WTC11 (cell line): ENCODE measurements around the gene NCMAP. TPM values are rescaled to one million over a fixed set of nuclear protein-coding genes. Genes with fewer than 3 reads are reported as not detected.

ENCODE experiments used
- ATAC-seq: fragments of 200-7000 bp; cut with Tn5 transposase; 2 replicates; pipeline ENCODE4 v1.10.0; 2021; ENCODE audit warnings: mild to moderate bottlenecking, moderate library complexity
- CTCF ChIA-PET: fragments of 300-600 bp; sonication (Branson Sonifier 250); formaldehyde crosslinking; loops from one replicate; lab custom pipeline; 2021; ENCODE audit warnings: antibody characterized with exemption; lab: Charles Lee
- POLR2A ChIA-PET: fragments of 350-600 bp; sonication (Branson Sonifier 250); formaldehyde crosslinking; loops from one replicate; lab custom pipeline; 2021; ENCODE audit warnings: antibody characterized with exemption; lab: Charles Lee
- DNase-seq: peaks from one replicate; pipeline ENCODE4 v3.0.0; 2021; ENCODE audit warnings: low spot score
- H3K27ac Mint-ChIP-seq: 2 replicates; pipeline ENCODE4 v1.8.0; 2021; ENCODE audit warnings: mixed read lengths
- H3K27me3 Mint-ChIP-seq: 2 replicates; pipeline ENCODE4 v1.8.0; 2021; ENCODE audit warnings: low read depth, mild to moderate bottlenecking, moderate library complexity, mixed read lengths
- H3K36me3 Mint-ChIP-seq: 2 replicates; pipeline ENCODE4 v1.8.0; 2021; ENCODE audit warnings: mixed read lengths
- H3K4me1 Mint-ChIP-seq: 2 replicates; pipeline ENCODE4 v1.8.0; 2022; ENCODE audit warnings: mixed read lengths
- H3K4me3 Mint-ChIP-seq: 2 replicates; pipeline ENCODE4 v1.8.0; 2021; ENCODE audit warnings: mild to moderate bottlenecking, moderate library complexity, mixed read lengths
- H3K9me3 Mint-ChIP-seq: 2 replicates; pipeline ENCODE4 v1.8.0; 2021; ENCODE audit warnings: mixed read lengths
- ATF1 ChIP-seq: sonication (generic); formaldehyde crosslinking; IDR thresholded peaks from 2 replicates; pipeline ENCODE4 v1.8.1; 2023; ENCODE audit warnings: mild to moderate bottlenecking, moderate library complexity, missing genetic modification reagents
- CBFB ChIP-seq: sonication (generic); formaldehyde crosslinking; IDR thresholded peaks from 2 replicates; pipeline ENCODE4 v1.8.1; 2022; ENCODE audit warnings: mild to moderate bottlenecking, low read depth, missing genetic modification reagents
- ETV6 ChIP-seq: sonication (generic); formaldehyde crosslinking; IDR thresholded peaks from 2 replicates; pipeline ENCODE4 v1.8.1; 2022; ENCODE audit warnings: mild to moderate bottlenecking, missing genetic modification reagents
- FOXJ3 ChIP-seq: sonication (generic); formaldehyde crosslinking; IDR thresholded peaks from 2 replicates; pipeline ENCODE4 v1.9.0; 2021; ENCODE audit warnings: missing genetic modification reagents, mild to moderate bottlenecking, borderline replicate concordance
- FOXK1 ChIP-seq: sonication (generic); formaldehyde crosslinking; IDR thresholded peaks from 2 replicates; pipeline ENCODE4 v1.8.0; 2022; ENCODE audit warnings: mild to moderate bottlenecking, moderate library complexity, missing genetic modification reagents
- FOXP4 ChIP-seq: sonication (generic); formaldehyde crosslinking; IDR thresholded peaks from 2 replicates; pipeline ENCODE4 v1.8.0; 2022; ENCODE audit warnings: mild to moderate bottlenecking, missing genetic modification reagents
- JAZF1 ChIP-seq: fragments of 250-450 bp; sonication (Bioruptor Pico); IDR thresholded peaks from 2 replicates; pipeline ENCODE4 v1.9.0; 2021; ENCODE audit warnings: moderate library complexity, mild to moderate bottlenecking, inconsistent platforms
- MAX ChIP-seq: sonication (generic); formaldehyde crosslinking; IDR thresholded peaks from 2 replicates; pipeline ENCODE4 v1.8.0; 2022; ENCODE audit warnings: mild to moderate bottlenecking, missing genetic modification reagents
- NR3C1 ChIP-seq: sonication (generic); formaldehyde crosslinking; conservative IDR thresholded peaks from 2 replicates; pipeline ENCODE4 v1.8.1; 2023; ENCODE audit warnings: low read depth, mild to moderate bottlenecking, missing genetic modification reagents
- RORB ChIP-seq: fragments of 250-450 bp; sonication (Bioruptor Pico); IDR thresholded peaks from 2 replicates; pipeline ENCODE4 v1.9.0; 2021; ENCODE audit warnings: mild to moderate bottlenecking
- SMAD4 ChIP-seq: sonication (generic); formaldehyde crosslinking; IDR thresholded peaks from 2 replicates; pipeline ENCODE4 v1.8.0; 2022; ENCODE audit warnings: mild to moderate bottlenecking, missing genetic modification reagents
- SOX15 ChIP-seq: fragments of 250-450 bp; sonication (Bioruptor Pico); IDR thresholded peaks from 2 replicates; pipeline ENCODE4 v1.9.0; 2021; ENCODE audit warnings: mild to moderate bottlenecking
- ZNF263 ChIP-seq: sonication (generic); formaldehyde crosslinking; IDR thresholded peaks from 2 replicates; pipeline ENCODE4 v1.8.1; 2022; ENCODE audit warnings: low read depth, mild to moderate bottlenecking, moderate library complexity, missing genetic modification reagents
- ZNF317 ChIP-seq: sonication (generic); formaldehyde crosslinking; IDR thresholded peaks from 2 replicates; pipeline ENCODE4 v1.8.1; 2023; ENCODE audit warnings: low read depth, mild to moderate bottlenecking, moderate library complexity, missing genetic modification reagents, borderline replicate concordance
- ZNF416 ChIP-seq: fragments of 250-450 bp; sonication (Bioruptor Pico); IDR thresholded peaks from 2 replicates; pipeline ENCODE4 v1.9.0; 2021; ENCODE audit warnings: mild to moderate bottlenecking, inconsistent platforms
- total RNA-seq: library from RNA; stranded (reverse); gene quantifications from 3 replicates; pipeline ENCODE4 v1.2.3, GENCODE V29; 2021
- TF ChIP-seq, protein P1 (sequence below): sonication (generic); formaldehyde crosslinking; IDR thresholded peaks from 2 replicates; pipeline ENCODE4 v1.8.0; 2023; ENCODE audit warnings: missing genetic modification reagents, mild to moderate bottlenecking, borderline replicate concordance
- TF ChIP-seq, protein P2 (sequence below): sonication (generic); formaldehyde crosslinking; IDR thresholded peaks from 2 replicates; pipeline ENCODE4 v1.8.0; 2022; ENCODE audit warnings: mild to moderate bottlenecking, missing genetic modification reagents
- TF ChIP-seq, protein P3 (sequence below): fragments of 250-450 bp; sonication (Bioruptor Pico); IDR thresholded peaks from 2 replicates; pipeline ENCODE4 v2.1.2; 2022; ENCODE audit warnings: mild to moderate bottlenecking, moderate library complexity
- TF ChIP-seq, protein P4 (sequence below): sonication (generic); formaldehyde crosslinking; IDR thresholded peaks from 2 replicates; pipeline ENCODE4 v1.8.1; 2022; ENCODE audit warnings: low read depth, mild to moderate bottlenecking, moderate library complexity, missing genetic modification reagents, borderline replicate concordance

The NCMAP gene
- total RNA-seq, 1 experiment from 2014 or later: 0.26 TPM

DNA sequence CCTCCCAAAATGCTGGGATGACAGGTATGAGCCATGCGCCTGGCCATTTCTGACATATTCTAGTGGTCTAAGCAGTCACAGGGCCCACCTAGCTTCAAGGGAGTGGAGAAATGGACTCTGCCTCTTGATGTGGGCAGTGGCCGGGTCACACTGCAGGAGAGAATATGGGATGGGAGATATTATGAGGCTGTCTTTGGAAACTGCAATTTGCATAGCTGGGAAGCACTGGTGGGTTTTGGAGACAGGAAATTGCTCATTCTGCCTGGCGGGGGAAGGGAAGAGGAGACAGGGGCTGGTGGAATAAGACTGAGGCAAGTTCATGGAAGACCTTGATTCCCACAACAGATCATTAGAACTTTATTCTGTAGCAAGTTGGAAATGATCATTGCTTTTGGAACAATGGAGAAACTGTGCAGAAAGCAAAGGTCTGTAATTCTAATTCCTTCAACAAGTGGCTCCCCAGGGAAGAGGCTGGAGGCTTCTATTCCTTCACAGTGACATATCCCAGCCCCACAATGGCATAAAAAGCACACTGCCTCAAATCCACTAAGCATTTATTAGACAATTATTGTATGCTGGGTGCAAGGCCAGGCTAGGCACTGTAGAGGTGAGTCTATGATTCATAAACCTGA is 10.5 kb downstream of the NCMAP start:
- H3K9me3 Mint-ChIP-seq: peaks cover 14% of the 10 kb centered on the region
- no peak overlapping the region for H3K27ac Mint-ChIP-seq
- H3K36me3 Mint-ChIP-seq: no peaks in the 10 kb centered on the region; the same call in 1 of the 2 replicates
- peaks cover 36% of the 10 kb centered on the region for H3K4me1 Mint-ChIP-seq
- H3K27me3 Mint-ChIP-seq: no peaks in the 10 kb centered on the region
- DNase-seq (no peak), ATAC-seq (no peak)
- TF ChIP-seq, protein P1, sequence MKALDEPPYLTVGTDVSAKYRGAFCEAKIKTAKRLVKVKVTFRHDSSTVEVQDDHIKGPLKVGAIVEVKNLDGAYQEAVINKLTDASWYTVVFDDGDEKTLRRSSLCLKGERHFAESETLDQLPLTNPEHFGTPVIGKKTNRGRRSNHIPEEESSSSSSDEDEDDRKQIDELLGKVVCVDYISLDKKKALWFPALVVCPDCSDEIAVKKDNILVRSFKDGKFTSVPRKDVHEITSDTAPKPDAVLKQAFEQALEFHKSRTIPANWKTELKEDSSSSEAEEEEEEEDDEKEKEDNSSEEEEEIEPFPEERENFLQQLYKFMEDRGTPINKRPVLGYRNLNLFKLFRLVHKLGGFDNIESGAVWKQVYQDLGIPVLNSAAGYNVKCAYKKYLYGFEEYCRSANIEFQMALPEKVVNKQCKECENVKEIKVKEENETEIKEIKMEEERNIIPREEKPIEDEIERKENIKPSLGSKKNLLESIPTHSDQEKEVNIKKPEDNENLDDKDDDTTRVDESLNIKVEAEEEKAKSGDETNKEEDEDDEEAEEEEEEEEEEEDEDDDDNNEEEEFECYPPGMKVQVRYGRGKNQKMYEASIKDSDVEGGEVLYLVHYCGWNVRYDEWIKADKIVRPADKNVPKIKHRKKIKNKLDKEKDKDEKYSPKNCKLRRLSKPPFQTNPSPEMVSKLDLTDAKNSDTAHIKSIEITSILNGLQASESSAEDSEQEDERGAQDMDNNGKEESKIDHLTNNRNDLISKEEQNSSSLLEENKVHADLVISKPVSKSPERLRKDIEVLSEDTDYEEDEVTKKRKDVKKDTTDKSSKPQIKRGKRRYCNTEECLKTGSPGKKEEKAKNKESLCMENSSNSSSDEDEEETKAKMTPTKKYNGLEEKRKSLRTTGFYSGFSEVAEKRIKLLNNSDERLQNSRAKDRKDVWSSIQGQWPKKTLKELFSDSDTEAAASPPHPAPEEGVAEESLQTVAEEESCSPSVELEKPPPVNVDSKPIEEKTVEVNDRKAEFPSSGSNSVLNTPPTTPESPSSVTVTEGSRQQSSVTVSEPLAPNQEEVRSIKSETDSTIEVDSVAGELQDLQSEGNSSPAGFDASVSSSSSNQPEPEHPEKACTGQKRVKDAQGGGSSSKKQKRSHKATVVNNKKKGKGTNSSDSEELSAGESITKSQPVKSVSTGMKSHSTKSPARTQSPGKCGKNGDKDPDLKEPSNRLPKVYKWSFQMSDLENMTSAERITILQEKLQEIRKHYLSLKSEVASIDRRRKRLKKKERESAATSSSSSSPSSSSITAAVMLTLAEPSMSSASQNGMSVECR (CRISPR knock-in tag): no peak
- TF ChIP-seq MAX (no peak), CBFB (CRISPR knock-in tag) (no peak), ETV6 (CRISPR knock-in tag) (no peak), FOXP4 (CRISPR knock-in tag) (no peak), FOXJ3 (CRISPR knock-in tag) (no peak), JAZF1 (CRISPR knock-in tag) (no peak), SOX15 (no peak), ZNF317 (CRISPR knock-in tag) (no peak), ZNF263 (CRISPR knock-in tag) (no peak), FOXK1 (no peak), SMAD4 (no peak), ZNF416 (CRISPR knock-in tag) (no peak), RORB (no peak), NR3C1 (CRISPR knock-in tag) (no peak), ATF1 (CRISPR knock-in tag) (no peak)
- TF ChIP-seq, protein P2, sequence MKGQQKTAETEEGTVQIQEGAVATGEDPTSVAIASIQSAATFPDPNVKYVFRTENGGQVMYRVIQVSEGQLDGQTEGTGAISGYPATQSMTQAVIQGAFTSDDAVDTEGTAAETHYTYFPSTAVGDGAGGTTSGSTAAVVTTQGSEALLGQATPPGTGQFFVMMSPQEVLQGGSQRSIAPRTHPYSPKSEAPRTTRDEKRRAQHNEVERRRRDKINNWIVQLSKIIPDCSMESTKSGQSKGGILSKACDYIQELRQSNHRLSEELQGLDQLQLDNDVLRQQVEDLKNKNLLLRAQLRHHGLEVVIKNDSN (CRISPR knock-in tag): no peak
- TF ChIP-seq, protein P3, sequence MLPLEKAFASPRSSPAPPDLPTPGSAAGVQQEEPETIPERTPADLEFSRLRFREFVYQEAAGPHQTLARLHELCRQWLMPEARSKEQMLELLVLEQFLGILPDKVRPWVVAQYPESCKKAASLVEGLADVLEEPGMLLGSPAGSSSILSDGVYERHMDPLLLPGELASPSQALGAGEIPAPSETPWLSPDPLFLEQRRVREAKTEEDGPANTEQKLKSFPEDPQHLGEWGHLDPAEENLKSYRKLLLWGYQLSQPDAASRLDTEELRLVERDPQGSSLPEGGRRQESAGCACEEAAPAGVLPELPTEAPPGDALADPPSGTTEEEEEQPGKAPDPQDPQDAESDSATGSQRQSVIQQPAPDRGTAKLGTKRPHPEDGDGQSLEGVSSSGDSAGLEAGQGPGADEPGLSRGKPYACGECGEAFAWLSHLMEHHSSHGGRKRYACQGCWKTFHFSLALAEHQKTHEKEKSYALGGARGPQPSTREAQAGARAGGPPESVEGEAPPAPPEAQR (CRISPR knock-in tag): no peak
- TF ChIP-seq, protein P4, sequence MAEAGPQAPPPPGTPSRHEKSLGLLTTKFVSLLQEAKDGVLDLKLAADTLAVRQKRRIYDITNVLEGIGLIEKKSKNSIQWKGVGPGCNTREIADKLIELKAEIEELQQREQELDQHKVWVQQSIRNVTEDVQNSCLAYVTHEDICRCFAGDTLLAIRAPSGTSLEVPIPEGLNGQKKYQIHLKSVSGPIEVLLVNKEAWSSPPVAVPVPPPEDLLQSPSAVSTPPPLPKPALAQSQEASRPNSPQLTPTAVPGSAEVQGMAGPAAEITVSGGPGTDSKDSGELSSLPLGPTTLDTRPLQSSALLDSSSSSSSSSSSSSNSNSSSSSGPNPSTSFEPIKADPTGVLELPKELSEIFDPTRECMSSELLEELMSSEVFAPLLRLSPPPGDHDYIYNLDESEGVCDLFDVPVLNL (CRISPR knock-in tag): no peak
- H3K4me3 Mint-ChIP-seq: no peak overlapping the region
- ChIA-PET CTCF (interaction anchor here (0.8 to 2.5 kb wide), 3 partner anchors 21 to 25 kb away, joined by 3 to 8 read pairs (median 3); no protein-coding TSS in a partner anchor), POLR2A (no interaction called here)
